H1 (cell line): ENCODE results near the gene IL12RB2. TPM values are rescaled to one million over a fixed set of nuclear protein-coding genes. Genes with fewer than 3 reads are reported as not detected.

Experiments
- CHD2 ChIP-seq: IDR thresholded peaks from 2 replicates; pipeline ENCODE4 v1.6.1; 2012; ENCODE audit warnings: low read length, improper control_type of control experiment
- EZH2 ChIP-seq: fragments of 200-600 bp; sonication (generic); IDR thresholded peaks from 2 replicates; pipeline ENCODE4 v1.7.1; 2012; ENCODE audit warnings: low read depth, mild to moderate bottlenecking, moderate library complexity, low read length, inconsistent platforms; ENCODE audit not compliant: severe bottlenecking
- HDAC2 ChIP-seq, 2 experiments: fragments of 300-600 bp in 1 of 2; sonication (generic) in 1 of 2; IDR thresholded peaks; 2 replicates each; pipeline ENCODE4 v1.6.1; 2011 to 2012; ENCODE audit warnings: low read depth in 2 of 2, low read length in 2 of 2, mild to moderate bottlenecking in 2 of 2, moderate library complexity in 2 of 2, borderline replicate concordance in 1 of 2, inconsistent platforms in 1 of 2
- SAP30 ChIP-seq: fragments of 300-600 bp; sonication (generic); IDR thresholded peaks from 2 replicates; pipeline ENCODE4 v1.7.1; 2012; ENCODE audit warnings: low read length, moderate library complexity, mild to moderate bottlenecking, inconsistent platforms; ENCODE audit not compliant: insufficient read depth, insufficient replicate concordance
- polyA plus RNA-seq, 7 experiments: library from polyadenylated mRNA; depleted of rRNA in 3 of 7; stranded (reverse) in 5 of 7; unstranded in 2 of 7; fragments of >200 nt in 5 of 7; fragments of 200-250 nt in 2 of 7; gene quantifications; 1 replicate in 5 of 7; 2 replicates in 1 of 7; 4 replicates in 1 of 7; pipeline versions ENCODE4 v1.2.1 to v1.2.3, GENCODE V29; 2011 to 2013; ENCODE audit warnings: missing spikeins in 2 of 7, mixed read lengths in 2 of 7
- total RNA-seq: library from RNA; stranded (reverse); fragmentation: NEBNext Ultra II Directional; extraction: Animal tissue kit (Norgen Biotek cat#: 25700); gene quantifications from 2 replicates; pipeline ENCODE4 v1.2.1, GENCODE V29; 2021

IL12RB2 gene
- total and polyA plus RNA-seq, 2 of the 8 experiments (the other 6 are each of a cell fraction or from before 2014, with no cell fraction given), result 1.4 TPM

DNA sequence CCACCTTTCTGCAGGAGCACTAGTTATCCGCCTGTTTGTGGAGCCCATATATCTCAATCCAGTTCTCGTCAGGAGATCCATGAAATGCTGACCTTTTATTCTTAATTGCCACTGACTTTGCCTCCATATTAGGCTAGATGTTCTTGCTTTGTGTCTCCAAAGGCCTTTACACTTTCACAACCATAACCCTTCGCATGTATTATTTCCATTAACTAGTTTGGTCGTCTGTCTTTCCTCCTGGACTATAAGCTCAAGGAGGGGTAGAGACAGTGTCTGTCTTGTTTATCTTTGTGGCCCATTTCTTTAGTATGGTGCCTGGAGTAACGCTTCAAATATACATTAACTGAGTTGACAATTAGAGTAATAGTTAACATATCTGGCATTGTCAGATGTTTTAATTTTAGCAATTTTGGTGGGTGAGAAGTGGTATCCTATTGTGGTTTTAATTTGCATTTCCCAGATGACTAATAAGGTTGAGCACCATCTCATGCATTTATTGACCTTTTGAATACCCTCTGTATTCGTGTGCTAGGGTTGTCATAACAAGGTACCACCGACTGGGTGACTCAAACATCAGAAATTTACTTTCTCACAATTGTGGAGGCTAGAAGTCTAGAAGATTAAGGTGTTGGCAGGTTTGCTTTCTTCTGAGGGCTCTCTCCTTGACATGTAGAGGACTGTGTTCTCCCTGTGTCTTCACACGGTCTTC, 21.7 kb upstream of the IL12RB2 start (continued):
- TF ChIP-seq HDAC2 (IDR thresholded peaks at IDR 0.05; ENCODE audit: borderline replicate concordance in 1 of 2, low read depth in 2 of 2, low read length in 2 of 2) (no peak), EZH2 (no peak), SAP30 (no peak), CHD2 (no peak)
